HL-60 (cell line): Measurements from ENCODE around the gene HIVEP1.

ENCODE experiments used
- CTCF ChIP-seq: IDR thresholded peaks from one replicate; pipeline ENCODE4 v1.5.1; 2011; ENCODE audit warnings: low read length, control low read depth, inconsistent platforms; ENCODE audit not compliant: insufficient read depth
- POLR2AphosphoS5 ChIP-seq: IDR thresholded peaks from 2 replicates; pipeline ENCODE4 v1.6.1; 2012; ENCODE audit warnings: low read depth
- REST ChIP-seq: IDR thresholded peaks from 2 replicates; pipeline ENCODE4 v1.6.1; 2012; ENCODE audit warnings: low read depth; ENCODE audit not compliant: insufficient replicate concordance
- SPI1 ChIP-seq: IDR thresholded peaks from 2 replicates; pipeline ENCODE4 v1.6.1; 2012; ENCODE audit warnings: low read depth, mild to moderate bottlenecking, borderline replicate concordance

- no peak for TF ChIP-seq CTCF
- TF ChIP-seq POLR2AphosphoS5, result no peak
- TF ChIP-seq REST, result no peak
- no peak for TF ChIP-seq SPI1
Observed at GRCh38 chr6:12014873-12015149, 2.7 kb downstream of the HIVEP1 start.
